GM18511 (cell line): ENCODE results near the gene CLDN8.

ENCODE experiments used
- ATAC-seq: cut with Tn5 transposase; IDR thresholded peaks from one replicate; pipeline ENCODE4 v1.9.1; 2021; ENCODE audit warnings: mild to moderate bottlenecking, moderate library complexity; ENCODE audit not compliant: unreplicated experiment

Gene CLDN8

GRCh38 chr21:30206551-30207251 lies 9.2 kb downstream of the CLDN8 start:
- no peak for ATAC-seq

GRCh38 chr21:30200000-30200399 lies 15.9 kb downstream of the CLDN8 start:
- ATAC-seq: no peak

- ATAC-seq: no peak
Measured at GRCh38 chr21:30194701-30195299, 21.1 kb downstream of the CLDN8 start.

GRCh38 chr21:30193201-30193600 lies 22.7 kb downstream of the CLDN8 start:
- ATAC-seq: no peak

GRCh38 chr21:30190554-30190953 lies 25.3 kb downstream of the CLDN8 start:
- no peak for ATAC-seq

- no peak for ATAC-seq
Measured at GRCh38 chr21:30189773-30190172, 26.1 kb downstream of the CLDN8 start.

GRCh38 chr21:30186242-30186641 lies 29.7 kb downstream of the CLDN8 start:
- no peak for ATAC-seq

GRCh38 chr21:30168086-30168485 lies 47.8 kb downstream of the CLDN8 start:
- ATAC-seq: no peak

GRCh38 chr21:30166705-30167104 lies 49.2 kb downstream of the CLDN8 start, which contains the start of gene CLDN17:
CLDN17 (minus strand) TSS chr21:30166805; CDS start chr21:30166617, 188 bp downstream.
- no peak for ATAC-seq

- ATAC-seq: no peak
Measured at GRCh38 chr21:30166171-30166570, 49.7 kb downstream of the CLDN8 start.

GRCh38 chr21:30164796-30165195 lies 51.1 kb downstream of the CLDN8 start:
- ATAC-seq: no peak
